Endothelial cell of umbilical vein (primary cell): ENCODE results near the gene PGAM2. TPM values are rescaled to one million over a fixed set of nuclear protein-coding genes. Genes with fewer than 3 reads are reported as not detected.

Experiments used
- BruUV-seq: library from RNA; stranded (reverse); fragments of 400-500 nt; replicated peaks from 2 replicates; lab custom pipeline; 2021; lab: Mats Ljungman, UMichigan
- CTCF ChIA-PET: fragments of 300-600, 350-600 bp; sonication (Branson Sonifier 250); formaldehyde crosslinking; loops from one replicate; lab custom pipeline; 2021; ENCODE audit warnings: antibody characterized with exemption, inconsistent platforms; lab: Charles Lee
- POLR2A ChIA-PET: fragments of 300-600, 350-600 bp; sonication (Branson Sonifier 250); formaldehyde crosslinking; loops from one replicate; lab custom pipeline; 2021; ENCODE audit warnings: antibody characterized with exemption, inconsistent platforms; lab: Charles Lee
- DNase-seq: peaks from one replicate; pipeline ENCODE4 v3.0.0-alpha.2; 2011; ENCODE audit warnings: low read depth, low spot score
- FAIRE-seq: peaks from 2 replicates; lab custom pipeline; 2011; peaks lifted over from hg19 to GRCh38; lab: Jason Lieb, UNC
- H2AFZ ChIP-seq: 2 replicates; pipeline ENCODE4 v1.6.0; 2012; ENCODE audit warnings: low read depth, low read length, control low read depth, inconsistent platforms
- H3K27ac ChIP-seq: 2 replicates; pipeline ENCODE4 v1.5.1; 2011; ENCODE audit warnings: low read depth, mild to moderate bottlenecking, control low read depth, low read length, moderate library complexity; ENCODE audit not compliant: insufficient read depth
- H3K27me3 ChIP-seq, 2 experiments: 2 replicates each; pipeline versions ENCODE4 v1.6.0 to v1.6.1; 2011; ENCODE audit warnings: low read length in 2 of 2, mixed read lengths in 1 of 2; ENCODE audit not compliant: control insufficient read depth in 2 of 2, insufficient read depth in 2 of 2
- H3K36me3 ChIP-seq, 2 experiments: 2 replicates in 1 of 2; 3 replicates in 1 of 2; pipeline ENCODE4 v1.5.1; 2011; ENCODE audit warnings: low read length in 2 of 2, mild to moderate bottlenecking in 1 of 2, moderate library complexity in 1 of 2; ENCODE audit not compliant: control insufficient read depth in 2 of 2, insufficient read depth in 2 of 2; ENCODE audit errors: extremely low read depth in 1 of 2
- H3K4me1 ChIP-seq: 3 replicates; pipeline ENCODE4 v1.5.1; 2011; ENCODE audit warnings: mild to moderate bottlenecking, low read length; ENCODE audit not compliant: control insufficient read depth, insufficient read depth; ENCODE audit errors: extremely low read depth
- H3K4me2 ChIP-seq: 2 replicates; pipeline ENCODE4 v1.6.1; 2011; ENCODE audit warnings: low read length, control low read depth, mixed read lengths; ENCODE audit not compliant: insufficient read depth
- H3K4me3 ChIP-seq, 3 experiments: fragments of 200-600 bp in 1 of 3; sonication (generic), shearing (Covaris generic) in 1 of 3; replicated peaks in 1 of 3; 2 replicates each; pipeline ENCODE4 v1.5.1; 2011 to 2016; ENCODE audit warnings: control low read depth in 3 of 3, low read length in 3 of 3, mild to moderate bottlenecking in 2 of 3, inconsistent platforms in 1 of 3, low read depth in 1 of 3, moderate library complexity in 1 of 3; ENCODE audit not compliant: insufficient read depth in 1 of 3
- H3K79me2 ChIP-seq: 2 replicates; pipeline ENCODE4 v1.6.0; 2012; ENCODE audit warnings: low read length, inconsistent platforms; ENCODE audit not compliant: control insufficient read depth, insufficient read depth
- H3K9ac ChIP-seq: replicated peaks from 2 replicates; pipeline ENCODE3; 2011; ENCODE audit warnings: low read length, control low read depth; ENCODE audit not compliant: insufficient read depth; ENCODE audit errors: extremely low read depth
- H3K9me1 ChIP-seq: replicated peaks from 3 replicates; pipeline ENCODE4 v1.6.0; 2011; ENCODE audit warnings: mild to moderate bottlenecking, low read length; ENCODE audit not compliant: control insufficient read depth, insufficient read depth; ENCODE audit errors: extremely low read depth
- H3K9me3 ChIP-seq: replicated peaks from 2 replicates; pipeline ENCODE4 v1.5.1; 2012; ENCODE audit warnings: low read length, inconsistent platforms; ENCODE audit not compliant: control insufficient read depth, insufficient read depth
- H4K20me1 ChIP-seq: replicated peaks from 2 replicates; pipeline ENCODE3; 2011; ENCODE audit warnings: mild to moderate bottlenecking, low read length; ENCODE audit not compliant: control insufficient read depth, insufficient read depth; ENCODE audit errors: extremely low read depth
- EZH2 ChIP-seq: IDR thresholded peaks from 2 replicates; pipeline ENCODE4 v1.6.1; 2012; ENCODE audit warnings: borderline replicate concordance, low read depth, mild to moderate bottlenecking, moderate library complexity, low read length, inconsistent platforms; ENCODE audit not compliant: severe bottlenecking
- FOS ChIP-seq: IDR thresholded peaks from 2 replicates; pipeline ENCODE4 v1.6.1; 2011; ENCODE audit warnings: mild to moderate bottlenecking, low read length, moderate library complexity, borderline replicate concordance; ENCODE audit not compliant: insufficient read depth
- GATA2 ChIP-seq: IDR thresholded peaks from 2 replicates; pipeline ENCODE4 v1.7.0; 2011; ENCODE audit warnings: low read depth, mild to moderate bottlenecking, moderate library complexity, mixed read lengths, low read length; ENCODE audit not compliant: insufficient read length, insufficient read depth
- JUN ChIP-seq: IDR thresholded peaks from 2 replicates; pipeline ENCODE4 v1.6.1; 2011; ENCODE audit warnings: borderline replicate concordance, low read depth; ENCODE audit not compliant: insufficient read length, insufficient read depth
- MYC ChIP-seq: IDR thresholded peaks from one replicate; pipeline ENCODE4 v1.6.1; 2011; ENCODE audit warnings: mild to moderate bottlenecking, low read depth, low read length
- POLR2A ChIP-seq: IDR thresholded peaks from 2 replicates; pipeline ENCODE4 v1.6.1; 2012; ENCODE audit warnings: low read depth, mild to moderate bottlenecking, control low read depth, low read length
- POLR2AphosphoS5 ChIP-seq: IDR thresholded peaks from 2 replicates; pipeline ENCODE4 v1.6.1; 2012; ENCODE audit warnings: low read depth, mild to moderate bottlenecking, control low read depth, low read length, moderate library complexity; ENCODE audit not compliant: insufficient read depth
- dilution Hi-C: fragments of 300-500 bp; cut with MboI; formaldehyde crosslinking; loops from one replicate; pipeline ENCODE4 v1.15.0; 2019; ENCODE audit warnings: low sequenced_read_pairs; ENCODE audit not compliant: extremely low pct_ligation_motif_present
- intact Hi-C: fragments of 100-400 bp; cut with micrococcal nuclease; formaldehyde crosslinking; loops from one replicate; pipeline ENCODE4 v1.10.0; 2022
- polyA plus RNA-seq, 4 experiments: library from polyadenylated mRNA; depleted of rRNA in 3 of 4; stranded (reverse) in 3 of 4; unstranded in 1 of 4; fragments of >200 nt; gene quantifications; 2 replicates each; pipeline versions ENCODE4 v1.2.1 to v1.2.3, GENCODE V29; 2011 to 2012; ENCODE audit warnings: missing spikeins in 1 of 4
- total RNA-seq: library from RNA; stranded (reverse); gene quantifications from 2 replicates; pipeline ENCODE4 v1.2.3, GENCODE V29; 2021
- TF ChIP-seq, protein P1 (sequence below), 2 donors: IDR thresholded peaks; 1 replicate in 1 of 2; 2 replicates in 1 of 2; pipeline ENCODE4 v1.5.1; 2011; ENCODE audit warnings: low read length in 2 of 2, mild to moderate bottlenecking in 2 of 2, moderate library complexity in 2 of 2, control low read depth in 1 of 2, inconsistent platforms in 1 of 2, low read depth in 1 of 2; ENCODE audit not compliant: insufficient read depth in 1 of 2; ENCODE audit errors: extremely low read depth in 1 of 2
- TF ChIP-seq, protein P2 (sequence below): IDR thresholded peaks from 2 replicates; pipeline ENCODE4 v1.6.1; 2011; ENCODE audit not compliant: insufficient read depth, insufficient read length

Gene PGAM2
- total and polyA plus RNA-seq, 2 donors (not counting 3 experiments of a cell fraction or from before 2014, with no cell fraction given), result 0.19 TPM; not detected in 1

DNA sequence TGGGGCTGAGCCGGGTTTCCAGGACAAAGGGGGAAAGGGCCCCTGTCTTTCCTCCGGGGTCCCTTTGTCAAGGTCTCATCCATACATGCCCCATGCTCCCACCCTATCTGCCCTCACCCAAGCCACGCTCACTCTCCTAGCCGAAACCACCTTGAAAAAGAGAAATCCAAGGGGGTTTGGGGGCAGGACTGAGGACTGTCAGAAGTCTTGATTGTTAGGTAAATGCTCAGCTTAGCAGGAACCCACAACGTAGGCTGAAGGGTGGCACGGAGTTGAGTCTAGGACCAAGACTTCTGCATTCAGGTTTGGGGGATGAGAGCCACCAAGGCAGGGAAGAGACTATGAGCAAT, 719 bp upstream of the PGAM2 start:
- no TSS peak for BruUV-seq
- DNase-seq (no peak), FAIRE-seq (no peak)
- Histone ChIP-seq H3K9me3 (no peaks in the 10 kb centered on the region), H3K9me1 (no peaks in the 10 kb centered on the region), H3K79me2 (no peaks in the 10 kb centered on the region), H3K27ac (no peak overlapping the region), H3K4me3 (no peak overlapping the region), H3K4me2 (no peak overlapping the region), H4K20me1 (no peaks in the 10 kb centered on the region), H3K36me3 (peaks cover 0 to 2% of the 10 kb centered on the region in 2 experiments), H3K9ac (no peak overlapping the region), H2AFZ (no peak overlapping the region), H3K27me3 (peaks cover 2 to 13% of the 10 kb centered on the region in 2 experiments), H3K4me1 (no peaks in the 10 kb centered on the region)
- dilution Hi-C loops, result no loop called here
- intact Hi-C loops, result no loop called here
- TF ChIP-seq JUN (no peak), EZH2 (no peak), POLR2A (no peak), FOS (no peak), GATA2 (no peak), POLR2AphosphoS5 (no peak), MYC (no peak)
- TF ChIP-seq, protein P1, sequence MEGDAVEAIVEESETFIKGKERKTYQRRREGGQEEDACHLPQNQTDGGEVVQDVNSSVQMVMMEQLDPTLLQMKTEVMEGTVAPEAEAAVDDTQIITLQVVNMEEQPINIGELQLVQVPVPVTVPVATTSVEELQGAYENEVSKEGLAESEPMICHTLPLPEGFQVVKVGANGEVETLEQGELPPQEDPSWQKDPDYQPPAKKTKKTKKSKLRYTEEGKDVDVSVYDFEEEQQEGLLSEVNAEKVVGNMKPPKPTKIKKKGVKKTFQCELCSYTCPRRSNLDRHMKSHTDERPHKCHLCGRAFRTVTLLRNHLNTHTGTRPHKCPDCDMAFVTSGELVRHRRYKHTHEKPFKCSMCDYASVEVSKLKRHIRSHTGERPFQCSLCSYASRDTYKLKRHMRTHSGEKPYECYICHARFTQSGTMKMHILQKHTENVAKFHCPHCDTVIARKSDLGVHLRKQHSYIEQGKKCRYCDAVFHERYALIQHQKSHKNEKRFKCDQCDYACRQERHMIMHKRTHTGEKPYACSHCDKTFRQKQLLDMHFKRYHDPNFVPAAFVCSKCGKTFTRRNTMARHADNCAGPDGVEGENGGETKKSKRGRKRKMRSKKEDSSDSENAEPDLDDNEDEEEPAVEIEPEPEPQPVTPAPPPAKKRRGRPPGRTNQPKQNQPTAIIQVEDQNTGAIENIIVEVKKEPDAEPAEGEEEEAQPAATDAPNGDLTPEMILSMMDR (IDR thresholded peaks at IDR 0.05; ENCODE audit: extremely low read depth in 1 of 2, insufficient read depth in 1 of 2, low read depth in 1 of 2, low read length in 2 of 2), result no peak
- TF ChIP-seq, protein P2, sequence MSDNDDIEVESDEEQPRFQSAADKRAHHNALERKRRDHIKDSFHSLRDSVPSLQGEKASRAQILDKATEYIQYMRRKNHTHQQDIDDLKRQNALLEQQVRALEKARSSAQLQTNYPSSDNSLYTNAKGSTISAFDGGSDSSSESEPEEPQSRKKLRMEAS, result no peak
- CTCF ChIA-PET, result interaction anchor here (1.0 to 1.6 kb wide), 4 partner anchors 8 to 46 kb away, joined by 3 read pairs; no protein-coding TSS in a partner anchor
- POLR2A ChIA-PET, result no interaction called here
